SJCRH30 (cell line): ENCODE results near the gene ZDHHC8. TPM values are rescaled to one million over a fixed set of nuclear protein-coding genes. Genes with fewer than 3 reads are reported as not detected.
"Not testable (repeated sequence)": the region's sequence is repeated elsewhere in the genome, so short reads cannot be mapped to it uniquely, and the experiment has no call there.

ENCODE experiments used
- DNase-seq, 2 experiments: peaks; one replicate each; pipeline ENCODE4 v3.0.0-alpha.2; 2015 to 2020
- H3K27ac ChIP-seq: fragments of 250-450 bp; sonication (Bioruptor Pico); 2 replicates; pipeline ENCODE4 v1.5.1; 2020; ENCODE audit warnings: mild to moderate bottlenecking, moderate library complexity
- H3K27me3 ChIP-seq: fragments of 250-450 bp; sonication (Bioruptor Pico); 2 replicates; pipeline ENCODE4 v1.5.1; 2020; ENCODE audit warnings: mild to moderate bottlenecking, moderate library complexity
- H3K36me3 ChIP-seq: fragments of 250-450 bp; sonication (Bioruptor Pico); 2 replicates; pipeline ENCODE4 v1.5.1; 2020; ENCODE audit warnings: mild to moderate bottlenecking, moderate library complexity
- H3K4me1 ChIP-seq: fragments of 250-450 bp; sonication (Bioruptor Pico); 2 replicates; pipeline ENCODE4 v1.5.1; 2020; ENCODE audit warnings: mild to moderate bottlenecking, moderate library complexity
- H3K4me3 ChIP-seq: fragments of 250-450 bp; sonication (Bioruptor Pico); 2 replicates; pipeline ENCODE4 v1.5.1; 2020; ENCODE audit warnings: mild to moderate bottlenecking, moderate library complexity
- H3K9me3 ChIP-seq: fragments of 250-450 bp; sonication (Bioruptor Pico); replicated peaks from 2 replicates; pipeline ENCODE4 v1.5.1; 2020; ENCODE audit warnings: mild to moderate bottlenecking, moderate library complexity
- total RNA-seq: library from RNA; depleted of rRNA; stranded (reverse); fragments of >200 nt; shearing (Covaris generic); gene quantifications from 2 replicates; pipeline ENCODE4 v1.2.3, GENCODE V29; 2014

The ZDHHC8 gene
- total RNA-seq, 1 experiment from 2014 or later = 16.4 TPM

DNA sequence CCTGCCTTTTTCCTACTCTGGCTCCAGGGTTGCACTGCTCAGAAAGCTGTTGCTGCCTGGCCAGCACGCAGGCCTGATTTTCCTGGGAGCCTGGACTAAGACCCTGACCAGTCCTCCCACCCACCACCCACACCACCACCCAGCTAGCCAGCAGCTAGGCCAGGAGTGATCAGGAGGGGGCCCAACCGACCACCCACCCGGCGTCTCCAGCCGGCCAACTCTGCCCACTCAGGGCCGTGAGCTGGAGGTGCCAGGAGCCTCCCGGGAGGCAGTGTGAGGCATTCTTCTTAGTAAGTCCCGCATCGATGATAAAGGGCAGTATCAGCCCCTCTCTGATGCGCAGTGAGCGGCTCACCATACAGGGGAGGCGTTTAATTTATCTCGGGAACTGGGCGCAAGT is 27.9 kb downstream of the ZDHHC8 start:
- H3K27ac ChIP-seq, H3K9me3 ChIP-seq, H3K4me3 ChIP-seq, H3K4me1 ChIP-seq, DNase-seq, H3K36me3 ChIP-seq: not testable (repeated sequence)
- peaks cover 14% of the 10 kb centered on the region for H3K27me3 ChIP-seq

- Histone ChIP-seq H3K4me1 (no peaks in the 10 kb centered on the region; the same call in 1 of the 2 replicates), H3K9me3 (no peaks in the 10 kb centered on the region), H3K27me3 (peaks cover 14% of the 10 kb centered on the region), H3K4me3 (no peak overlapping the region), H3K36me3 (no peaks in the 10 kb centered on the region), H3K27ac (no peak overlapping the region)
- no peak for DNase-seq
Observed at GRCh38 chr22:20160041-20160440, 28.4 kb downstream of the ZDHHC8 start.

DNA sequence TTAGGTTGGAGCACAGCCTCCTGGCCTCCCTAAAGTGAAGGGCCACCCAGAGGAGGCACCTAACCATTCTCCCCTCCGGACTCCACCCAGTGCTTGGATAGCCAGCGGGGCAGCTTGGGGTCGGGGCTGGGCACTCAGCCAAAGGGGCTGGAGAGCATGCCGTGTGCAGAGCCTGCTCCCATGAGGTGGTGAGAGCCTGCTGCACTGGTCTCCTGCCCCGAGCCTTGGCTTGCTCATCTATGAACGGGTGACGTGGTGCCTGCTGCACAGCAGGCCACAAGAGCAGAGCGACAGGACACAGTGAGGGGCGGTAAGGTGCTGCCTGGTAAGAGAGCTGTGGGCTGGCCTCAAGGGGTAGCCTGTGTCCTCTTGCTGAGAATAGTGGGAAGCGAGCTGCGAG is 33.3 kb downstream of the ZDHHC8 start:
- H3K27me3 ChIP-seq = no peaks in the 10 kb centered on the region
- H3K36me3 ChIP-seq = no peaks in the 10 kb centered on the region
- H3K27ac ChIP-seq = no peak overlapping the region
- DNase-seq = no peak
- H3K4me1 ChIP-seq = no peaks in the 10 kb centered on the region
- no peaks in the 10 kb centered on the region for H3K9me3 ChIP-seq
- H3K4me3 ChIP-seq = no peak overlapping the region

DNA sequence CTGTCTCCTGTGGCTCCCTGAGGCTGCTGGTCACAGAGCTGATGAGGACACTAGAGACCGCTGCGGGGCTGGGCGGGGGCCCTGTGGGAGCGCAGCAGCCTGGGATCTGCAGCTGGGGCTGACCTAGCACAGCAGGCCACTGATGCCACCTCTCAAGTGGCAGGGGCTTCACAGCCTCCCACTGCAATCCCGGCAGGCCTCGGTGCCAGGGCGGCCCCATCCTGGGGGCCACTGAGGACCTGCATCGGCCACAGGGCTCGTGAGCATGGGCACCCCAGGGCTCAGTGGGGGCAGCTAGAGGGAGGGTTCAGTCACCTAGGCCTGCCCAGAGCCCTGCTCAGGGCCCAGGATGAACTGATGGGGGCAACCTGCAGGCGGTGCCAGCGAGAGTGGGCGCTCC is 33.8 kb downstream of the ZDHHC8 start:
- Histone ChIP-seq H3K4me3 (no peak overlapping the region), H3K4me1 (no peaks in the 10 kb centered on the region), H3K36me3 (no peaks in the 10 kb centered on the region), H3K9me3 (no peaks in the 10 kb centered on the region), H3K27ac (no peak overlapping the region), H3K27me3 (no peaks in the 10 kb centered on the region)
- DNase-seq = no peak

GRCh38 chr22:20165913-20166312 is 34.3 kb downstream of the ZDHHC8 start:
- DNase-seq = no peak
- no peaks in the 10 kb centered on the region for H3K36me3 ChIP-seq
- no peak overlapping the region for H3K4me3 ChIP-seq
- H3K4me1 ChIP-seq = no peaks in the 10 kb centered on the region
- no peak overlapping the region for H3K27ac ChIP-seq
- no peaks in the 10 kb centered on the region for H3K9me3 ChIP-seq
- H3K27me3 ChIP-seq = no peaks in the 10 kb centered on the region

DNA sequence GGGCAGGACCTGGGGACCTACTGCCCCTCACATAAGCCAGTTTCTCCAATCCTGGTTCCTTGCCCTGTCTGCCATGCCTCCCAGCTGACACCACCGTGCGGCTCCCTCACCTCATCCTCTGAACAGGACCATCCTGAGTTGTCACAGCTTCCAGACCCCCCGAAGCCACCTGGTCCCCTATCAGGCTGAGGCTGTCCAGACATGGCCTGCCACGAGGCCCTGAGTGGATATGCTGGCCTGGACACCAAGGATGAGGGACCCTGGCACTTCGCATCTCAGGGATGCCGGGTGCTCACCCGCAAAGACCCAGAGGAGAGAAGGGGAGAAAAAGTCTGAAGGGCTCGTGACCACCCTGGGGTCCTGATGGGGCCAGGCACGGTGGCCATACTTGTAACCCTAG is 35.1 kb downstream of the ZDHHC8 start:
- H3K36me3 ChIP-seq = no peaks in the 10 kb centered on the region
- no peaks in the 10 kb centered on the region for H3K4me1 ChIP-seq
- H3K9me3 ChIP-seq = no peaks in the 10 kb centered on the region
- no peaks in the 10 kb centered on the region for H3K27me3 ChIP-seq
- no peak overlapping the region for H3K27ac ChIP-seq
- DNase-seq = no peak
- H3K4me3 ChIP-seq = no peak overlapping the region

DNA sequence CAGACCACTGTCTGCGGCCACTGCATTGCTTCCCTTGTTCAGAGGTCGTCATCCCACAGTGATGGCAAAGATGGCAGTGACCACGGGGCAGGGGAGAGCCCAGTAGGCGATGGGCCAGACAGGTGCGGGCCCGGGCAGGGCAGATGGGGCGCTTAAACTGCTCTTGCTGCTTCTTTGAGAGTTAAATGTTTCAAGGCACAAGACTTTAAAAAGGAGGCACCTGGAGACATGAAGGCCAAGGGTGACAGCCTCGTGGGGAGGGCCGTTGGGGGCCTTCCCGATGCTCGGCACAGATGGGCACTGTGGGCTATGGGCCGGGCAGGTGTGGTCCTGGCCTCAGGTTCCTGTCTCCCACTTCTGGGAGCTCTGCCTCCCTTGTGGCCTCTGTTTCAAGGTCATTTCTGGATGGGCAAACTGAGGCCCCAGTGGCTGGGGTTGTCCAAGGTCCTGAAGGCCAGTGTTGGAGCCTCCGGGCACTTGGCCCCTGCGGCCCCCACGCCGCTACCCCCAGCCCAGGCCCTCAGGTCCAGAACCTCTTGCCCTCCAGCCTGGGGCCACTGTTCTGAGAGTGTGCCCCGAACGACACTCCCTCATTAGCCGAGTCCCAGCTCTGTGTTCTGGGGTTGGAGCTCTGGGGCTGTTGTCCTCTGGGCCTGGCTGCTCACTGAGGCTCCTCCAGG is 36.2 kb downstream of the ZDHHC8 start:
- Histone ChIP-seq H3K27me3 (no peaks in the 10 kb centered on the region), H3K36me3 (no peaks in the 10 kb centered on the region), H3K27ac (no peak overlapping the region), H3K9me3 (no peaks in the 10 kb centered on the region), H3K4me3 (no peak overlapping the region), H3K4me1 (no peaks in the 10 kb centered on the region)
- no peak for DNase-seq

- H3K4me1 ChIP-seq = no peaks in the 10 kb centered on the region; the same call in 1 of the 2 replicates
- no peak overlapping the region for H3K4me3 ChIP-seq
- H3K36me3 ChIP-seq = no peaks in the 10 kb centered on the region
- H3K27me3 ChIP-seq = peaks cover 7% of the 10 kb centered on the region; the same call in 1 of the 2 replicates
- H3K9me3 ChIP-seq = no peaks in the 10 kb centered on the region
- DNase-seq = no peak
- no peak overlapping the region for H3K27ac ChIP-seq
Observed at GRCh38 chr22:20169253-20169822, 37.7 kb downstream of the ZDHHC8 start.

DNA sequence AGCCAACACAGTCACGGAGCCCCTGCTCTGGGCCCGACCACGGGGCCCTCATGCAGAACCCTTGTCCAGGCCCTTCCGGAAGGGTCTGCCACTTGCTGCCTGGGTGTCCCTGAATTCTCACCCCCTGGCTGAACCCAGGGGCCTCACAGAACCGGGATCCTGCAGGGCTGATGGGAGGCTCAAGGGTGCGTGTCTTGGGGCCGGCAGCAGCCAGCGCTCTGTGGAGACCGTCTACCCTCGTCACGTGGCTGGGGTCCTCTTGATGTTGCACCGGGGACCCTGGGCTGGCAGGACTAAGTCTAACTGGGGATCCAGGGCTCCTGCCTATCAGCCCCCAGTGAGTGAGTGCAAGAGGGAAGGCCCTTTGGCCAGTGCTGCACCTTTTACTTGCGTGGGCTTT is 38.6 kb downstream of the ZDHHC8 start:
- no peaks in the 10 kb centered on the region; the same call in 1 of the 2 replicates for H3K4me1 ChIP-seq
- DNase-seq = no peak
- no peak overlapping the region for H3K4me3 ChIP-seq
- no peaks in the 10 kb centered on the region for H3K36me3 ChIP-seq
- H3K27ac ChIP-seq = no peak overlapping the region
- peaks cover 7% of the 10 kb centered on the region; the same call in 1 of the 2 replicates for H3K27me3 ChIP-seq
- H3K9me3 ChIP-seq = no peaks in the 10 kb centered on the region

DNA sequence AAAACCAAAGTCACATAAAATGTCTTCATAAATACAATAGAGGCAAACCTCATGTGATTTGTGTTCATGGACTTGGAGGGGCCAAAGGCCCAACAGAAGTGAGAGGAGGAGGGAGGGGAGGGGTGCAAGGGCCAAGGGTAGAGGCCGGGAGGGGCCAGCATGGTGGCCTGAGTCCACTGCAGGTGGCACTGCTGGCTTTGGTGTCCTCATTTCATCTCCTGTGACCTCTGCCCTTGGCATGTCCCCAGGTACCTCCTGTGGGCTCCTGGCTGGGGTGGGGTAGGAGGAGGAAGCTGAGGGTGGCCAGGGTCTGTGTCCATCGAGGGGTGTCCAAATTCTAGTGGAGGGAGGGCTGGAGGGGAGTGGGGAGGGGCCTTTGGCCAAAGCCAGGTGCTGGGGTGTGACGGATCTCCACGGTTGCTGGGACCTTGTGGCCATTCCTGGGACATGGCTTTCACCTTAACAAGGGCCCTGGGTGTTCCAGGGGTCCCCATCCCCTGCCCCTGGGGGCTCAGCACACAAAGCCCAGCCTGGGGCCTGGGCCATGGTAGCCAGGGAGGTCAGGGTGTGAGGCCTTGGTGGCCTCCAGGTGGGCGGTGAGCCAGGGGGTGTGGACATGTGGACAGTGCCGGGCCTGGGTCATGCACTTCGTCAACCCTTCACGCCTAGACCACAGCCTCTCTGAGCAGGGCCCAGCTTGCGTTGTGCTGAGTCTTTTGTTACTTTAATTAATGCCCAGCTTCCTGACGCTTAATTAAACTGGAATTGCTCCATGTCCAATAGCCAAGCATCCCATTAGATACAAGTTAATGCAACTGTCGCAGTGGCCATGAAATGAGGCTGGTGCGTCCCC is 39.9 kb downstream of the ZDHHC8 start:
- no peak for DNase-seq
- Histone ChIP-seq H3K36me3 (no peaks in the 10 kb centered on the region), H3K27me3 (peaks cover 13% of the 10 kb centered on the region; the same call in 1 of the 2 replicates), H3K4me1 (no peaks in the 10 kb centered on the region; the same call in 1 of the 2 replicates), H3K9me3 (no peaks in the 10 kb centered on the region), H3K4me3 (no peak overlapping the region), H3K27ac (no peak overlapping the region)

DNA sequence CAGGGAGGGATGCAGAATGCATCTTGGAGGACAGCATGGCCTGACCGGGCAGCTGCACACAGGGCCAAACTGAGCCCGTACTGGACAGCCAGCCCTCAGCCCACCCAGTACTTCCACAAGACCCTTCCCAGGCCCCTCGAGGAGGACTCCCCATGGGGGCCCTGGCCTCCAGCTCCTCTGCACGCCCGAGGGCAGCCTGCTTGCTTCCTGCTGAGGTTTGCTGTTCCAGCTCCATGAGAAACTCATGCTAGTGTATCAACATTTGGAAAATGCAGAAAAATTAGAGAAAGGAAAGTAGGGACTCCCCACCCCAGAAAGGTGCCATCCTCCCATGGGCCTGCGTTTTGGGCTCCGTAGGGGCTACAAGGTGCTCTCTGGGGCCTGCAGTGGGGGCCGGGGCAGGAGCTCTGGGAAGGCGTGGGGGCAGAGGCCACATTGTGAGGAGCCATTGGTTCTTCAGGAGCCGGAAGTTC is 40.6 kb downstream of the ZDHHC8 start:
- no peaks in the 10 kb centered on the region for H3K9me3 ChIP-seq
- no peak for DNase-seq
- H3K27me3 ChIP-seq = peaks cover 17% of the 10 kb centered on the region; the same call in 1 of the 2 replicates
- peaks cover 4% of the 10 kb centered on the region for H3K4me1 ChIP-seq
- H3K27ac ChIP-seq = no peak overlapping the region
- no peaks in the 10 kb centered on the region for H3K36me3 ChIP-seq
- no peak overlapping the region for H3K4me3 ChIP-seq

DNA sequence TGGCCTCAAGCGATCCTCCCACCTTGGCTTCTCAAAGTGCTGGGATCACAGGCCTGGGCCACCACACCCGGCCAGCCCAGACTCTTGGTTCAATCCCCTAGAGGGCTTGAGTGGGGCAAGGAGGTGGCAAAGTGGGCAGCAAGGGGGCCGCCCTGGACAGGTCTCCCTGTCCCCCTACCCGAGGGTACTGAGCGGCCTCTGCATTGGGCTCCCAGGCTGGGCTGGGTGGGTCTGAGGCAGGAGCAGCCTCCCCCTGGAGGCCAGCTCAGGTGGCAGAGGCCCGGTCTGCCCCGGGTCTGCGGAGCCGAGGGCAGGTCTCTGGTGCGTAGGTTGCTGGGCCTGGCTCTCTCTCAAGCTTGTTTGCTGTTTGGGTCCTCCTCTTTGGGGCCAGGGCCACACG is 41.6 kb downstream of the ZDHHC8 start:
- H3K4me1 ChIP-seq = peaks cover 8% of the 10 kb centered on the region
- H3K4me3 ChIP-seq = no peak overlapping the region
- H3K9me3 ChIP-seq = no peaks in the 10 kb centered on the region
- no peaks in the 10 kb centered on the region for H3K36me3 ChIP-seq
- H3K27me3 ChIP-seq = peaks cover 27% of the 10 kb centered on the region; the same call in 1 of the 2 replicates
- H3K27ac ChIP-seq = no peak overlapping the region
- DNase-seq = no peak

- H3K4me3 ChIP-seq = no peak overlapping the region
- H3K27me3 ChIP-seq = peaks cover 28% of the 10 kb centered on the region; the same call in 1 of the 2 replicates
- peaks cover 8% of the 10 kb centered on the region for H3K4me1 ChIP-seq
- H3K27ac ChIP-seq = no peak overlapping the region
- H3K36me3 ChIP-seq = no peaks in the 10 kb centered on the region
- no peak for DNase-seq
- H3K9me3 ChIP-seq = no peaks in the 10 kb centered on the region
Observed at GRCh38 chr22:20173772-20174171, 42.2 kb downstream of the ZDHHC8 start.

DNA sequence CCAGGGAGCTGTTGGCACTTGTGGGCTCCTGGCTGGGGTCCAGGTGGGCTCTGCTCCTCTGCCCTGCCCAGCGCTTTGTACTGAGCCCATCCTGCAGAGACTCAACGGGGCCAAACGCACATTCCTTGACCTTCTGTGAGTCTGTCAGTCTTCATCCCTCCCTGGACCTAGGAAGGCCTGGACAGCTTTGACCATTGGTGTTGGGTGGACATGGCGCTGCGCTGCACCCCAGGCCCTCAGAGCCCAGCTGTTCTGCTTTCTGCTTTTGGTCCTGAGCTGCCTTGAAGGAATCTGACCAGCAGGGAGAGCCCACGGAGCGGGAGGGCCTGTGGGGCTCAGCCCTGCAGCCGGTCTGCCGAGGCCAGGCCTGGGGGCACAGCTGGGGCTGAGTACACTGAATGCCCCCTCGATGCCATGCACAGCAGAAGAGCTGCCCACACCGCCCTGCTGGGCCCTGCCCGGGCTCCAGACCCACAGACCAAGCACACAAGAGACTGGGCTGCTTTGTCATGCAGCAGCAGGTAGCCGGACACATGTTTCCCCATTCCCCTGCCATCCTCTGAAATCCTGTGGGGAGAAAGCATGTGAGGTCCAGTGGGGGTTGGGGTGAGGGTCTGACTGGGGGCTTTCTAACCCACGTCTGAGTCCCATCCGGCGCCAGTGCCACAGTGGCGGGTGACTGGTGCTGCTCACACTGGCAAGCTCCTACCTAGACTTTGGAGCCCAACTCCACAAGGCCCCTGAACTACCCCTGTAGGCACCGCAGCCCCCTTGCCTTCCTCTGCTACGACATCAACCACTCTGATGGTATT is 43.4 kb downstream of the ZDHHC8 start:
- DNase-seq = peak; percentile 37 to 57
- H3K36me3 ChIP-seq = no peaks in the 10 kb centered on the region
- peaks cover 8% of the 10 kb centered on the region for H3K4me1 ChIP-seq
- no peaks in the 10 kb centered on the region for H3K9me3 ChIP-seq
- H3K27me3 ChIP-seq = peaks cover 28% of the 10 kb centered on the region; the same call in 1 of the 2 replicates
- no peak overlapping the region for H3K4me3 ChIP-seq
- H3K27ac ChIP-seq = no peak overlapping the region
